GM23338 (cell line): ENCODE measurements around the gene LMX1B.

Source experiments
- CREB1 ChIP-seq: fragments of 250-450 bp; sonication (Bioruptor Pico); IDR thresholded peaks from 2 replicates; pipeline ENCODE4 v1.5.0; 2020; ENCODE audit warnings: low read depth, mild to moderate bottlenecking, moderate library complexity
- CTCF ChIP-seq, 2 experiments: fragments of 200-600 bp in 1 of 2; sonication (generic) in 1 of 2; conservative IDR thresholded peaks; 2 replicates each; pipeline versions ENCODE4 v1.5.1 to v1.6.1; 2016 to 2017; ENCODE audit warnings: antibody characterized with exemption in 2 of 2, low read depth in 2 of 2, mild to moderate bottlenecking in 2 of 2, moderate library complexity in 1 of 2
- EZH2 ChIP-seq: fragments of 200-600 bp; sonication (generic); IDR thresholded peaks from one replicate; pipeline ENCODE4 v1.8.0; 2017; ENCODE audit warnings: antibody characterized with exemption, mild to moderate bottlenecking, low read depth; ENCODE audit not compliant: unreplicated experiment
- EZH2phosphoT487 ChIP-seq: fragments of 200-600 bp; sonication (generic); IDR thresholded peaks from one replicate; pipeline ENCODE4 v1.8.1; 2018; ENCODE audit warnings: antibody characterized with exemption; ENCODE audit not compliant: unreplicated experiment
- NANOG ChIP-seq: IDR thresholded peaks from 2 replicates; pipeline ENCODE4 v1.6.1; 2016; ENCODE audit warnings: antibody characterized with exemption, borderline replicate concordance
- POLR2AphosphoS5 ChIP-seq: IDR thresholded peaks from 2 replicates; pipeline ENCODE4 v1.6.1; 2016; ENCODE audit warnings: antibody characterized with exemption, low read depth
- REST ChIP-seq: IDR thresholded peaks from one replicate; pipeline ENCODE4 v1.6.1; 2018; ENCODE audit warnings: antibody characterized with exemption; ENCODE audit not compliant: unreplicated experiment

GRCh38 chr9:126608551-126608950, 5.2 kb upstream of the LMX1B start:
- no peak for TF ChIP-seq NANOG
- TF ChIP-seq CTCF (conservative IDR thresholded peaks at IDR 0.05; ENCODE audit: low read depth in 2 of 2): no peak
- no peak for TF ChIP-seq EZH2phosphoT487
- TF ChIP-seq CREB1 (CRISPR knock-in tag): no peak
- TF ChIP-seq EZH2: no peak
- TF ChIP-seq REST: no peak
- TF ChIP-seq POLR2AphosphoS5: no peak
